Measurements from ENCODE around the gene GNAQ. TPM values are rescaled to one million over a fixed set of nuclear protein-coding genes. Genes with fewer than 3 reads are reported as not detected.

Gene GNAQ
- polyA plus RNA-seq, 1 donor (not counting 4 experiments of a cell fraction or from before 2014, with no cell fraction given), result 64.3 TPM

GRCh38 chr9:77811832-77812231, 219.8 kb downstream of the GNAQ start:
- Histone ChIP-seq H3K9me1 (ENCODE audit: control insufficient read depth, extremely low read depth, insufficient read depth, low read length) (no peaks in the 10 kb centered on the region), H4K20me1 (ENCODE audit: control insufficient read depth, extremely low read depth, insufficient read depth, low read length) (no peaks in the 10 kb centered on the region), H3K27ac (ENCODE audit: control insufficient read depth, insufficient read depth, low read length) (no peak overlapping the region), H3K79me2 (ENCODE audit: control insufficient read depth, insufficient read depth, low read length) (no peaks in the 10 kb centered on the region), H2AFZ (ENCODE audit: control insufficient read depth, low read length) (no peak overlapping the region), H3K36me3 (ENCODE audit: control insufficient read depth in 2 of 2, extremely low read depth in 1 of 2, insufficient read depth in 2 of 2, low read length in 2 of 2) (peaks cover 7 to 9% of the 10 kb centered on the region in 2 experiments), H3K4me2 (ENCODE audit: control insufficient read depth, extremely low read depth, insufficient read depth, low read depth, low read length) (no peak overlapping the region), H3K9ac (ENCODE audit: control insufficient read depth, extremely low read depth, insufficient read depth, low read length) (no peak overlapping the region), H3K4me3 (ENCODE audit: control insufficient read depth in 2 of 3, extremely low read depth in 1 of 3, insufficient read depth in 2 of 3, low read depth in 1 of 3, low read length in 3 of 3) (no peak overlapping the region), H3K27me3 (ENCODE audit: control insufficient read depth, extremely low read depth, insufficient read depth, low read length) (no peaks in the 10 kb centered on the region), H3K9me3 (ENCODE audit: control insufficient read depth, low read depth, low read length) (no peaks in the 10 kb centered on the region), H3K4me1 (ENCODE audit: control insufficient read depth, extremely low read depth, insufficient read depth, low read length) (peaks cover 38% of the 10 kb centered on the region)
- FAIRE-seq, result no peak
- DNase-seq (ENCODE audit: low read depth, low spot score), result no peak
- dilution Hi-C loops (cut with MboI; ENCODE audit: extremely low pct_ligation_motif_present, low sequenced_read_pairs), result no loop called here
- no peak for TF ChIP-seq EZH2 (IDR thresholded peaks at IDR 0.05; ENCODE audit: low read length)
- TF ChIP-seq CTCF (optimal IDR thresholded peaks at IDR 0.05 in 1 of 3, IDR thresholded peaks at IDR 0.05 in 1 of 3, conservative IDR thresholded peaks at IDR 0.05 in 1 of 3; ENCODE audit: extremely low read depth in 1 of 3, insufficient read depth in 2 of 3, low read length in 3 of 3), result peak in 1 of 3 experiments; percentile 28

GRCh38 chr9:77810637-77811119, 220.9 kb downstream of the GNAQ start:
- no peak for TF ChIP-seq EZH2 (IDR thresholded peaks at IDR 0.05; ENCODE audit: low read length)
- TF ChIP-seq CTCF (optimal IDR thresholded peaks at IDR 0.05 in 1 of 3, IDR thresholded peaks at IDR 0.05 in 1 of 3, conservative IDR thresholded peaks at IDR 0.05 in 1 of 3; ENCODE audit: extremely low read depth in 1 of 3, insufficient read depth in 2 of 3, low read length in 3 of 3), result no peak
- Histone ChIP-seq H3K9me3 (ENCODE audit: control insufficient read depth, low read depth, low read length) (no peaks in the 10 kb centered on the region), H3K9ac (ENCODE audit: control insufficient read depth, extremely low read depth, insufficient read depth, low read length) (no peak overlapping the region), H3K9me1 (ENCODE audit: control insufficient read depth, extremely low read depth, insufficient read depth, low read length) (no peaks in the 10 kb centered on the region), H3K4me3 (ENCODE audit: control insufficient read depth in 2 of 3, extremely low read depth in 1 of 3, insufficient read depth in 2 of 3, low read depth in 1 of 3, low read length in 3 of 3) (no peak overlapping the region), H3K27me3 (ENCODE audit: control insufficient read depth, extremely low read depth, insufficient read depth, low read length) (no peaks in the 10 kb centered on the region), H4K20me1 (ENCODE audit: control insufficient read depth, extremely low read depth, insufficient read depth, low read length) (no peaks in the 10 kb centered on the region), H3K79me2 (ENCODE audit: control insufficient read depth, insufficient read depth, low read length) (no peaks in the 10 kb centered on the region), H2AFZ (ENCODE audit: control insufficient read depth, low read length) (no peak overlapping the region), H3K4me1 (ENCODE audit: control insufficient read depth, extremely low read depth, insufficient read depth, low read length) (peaks cover 42% of the 10 kb centered on the region), H3K4me2 (ENCODE audit: control insufficient read depth, extremely low read depth, insufficient read depth, low read depth, low read length) (no peak overlapping the region), H3K36me3 (ENCODE audit: control insufficient read depth in 2 of 2, extremely low read depth in 1 of 2, insufficient read depth in 2 of 2, low read length in 2 of 2) (peaks cover 7 to 9% of the 10 kb centered on the region in 2 experiments), H3K27ac (ENCODE audit: control insufficient read depth, insufficient read depth, low read length) (no peak overlapping the region)
- DNase-seq (ENCODE audit: low read depth, low spot score) (no peak), FAIRE-seq (no peak)
- dilution Hi-C loops (cut with MboI; ENCODE audit: extremely low pct_ligation_motif_present, low sequenced_read_pairs), result no loop called here

All from keratinocyte (primary cell).